ENCODE data around the gene ARRB1. TPM values are rescaled to one million over a fixed set of nuclear protein-coding genes. Genes with fewer than 3 reads are reported as not detected.
A peak's percentile ranks its signal among the peaks of the same experiment; 100 is the strongest.

Gene ARRB1
- total RNA-seq, 4 donors from 2014 or later: 26.3 to 104 (median 29.3) TPM

DNA sequence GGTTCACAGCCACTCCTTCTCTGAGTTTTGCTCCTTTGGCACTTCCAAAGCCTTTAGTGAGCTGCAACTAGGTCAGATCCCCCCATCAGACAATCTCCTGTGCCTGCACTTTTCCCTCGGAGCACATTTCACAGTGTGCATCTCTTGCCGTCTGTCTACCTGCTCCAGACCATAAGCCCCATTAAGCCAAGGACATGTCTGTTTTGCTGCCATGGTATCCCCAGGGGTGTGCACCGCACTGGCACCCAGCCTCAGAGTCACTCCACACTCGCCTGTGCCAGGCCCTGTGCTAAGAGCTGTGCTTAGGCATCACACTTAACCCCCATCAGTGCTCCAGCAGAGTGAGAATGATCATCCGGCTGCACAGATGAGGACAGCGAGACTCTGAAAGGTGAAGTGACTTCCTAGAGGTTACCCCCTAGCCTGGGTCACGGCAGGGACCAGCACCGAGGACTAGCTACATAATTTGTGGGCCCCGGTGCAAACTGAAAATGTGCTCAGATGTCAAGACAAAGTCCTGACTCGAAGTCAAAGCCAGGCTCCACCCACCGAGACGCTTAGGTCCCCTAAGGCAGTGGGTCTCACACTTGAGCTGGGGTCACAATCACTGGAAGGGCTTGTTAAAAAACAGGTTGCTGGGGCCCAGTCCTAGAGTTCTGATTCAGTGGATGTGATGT lies 33.9 kb downstream of the ARRB1 start:
- intact Hi-C loops (cut with DNase I; ENCODE audit: low total_unique reads): no loop called here

GRCh38 chr11:75315439-75315805 lies 36.0 kb downstream of the ARRB1 start:
- TF ChIP-seq POLR2A (IDR thresholded peaks at IDR 0.05): no peak
- TF ChIP-seq CTCF (IDR thresholded peaks at IDR 0.05): no peak
- 75 to 79% methylated on average over 6 of the region's 6 CpGs for WGBS, 2 donors
- intact Hi-C loops (cut with DNase I; ENCODE audit: low total_unique reads): no loop called here
- no peak for DNase-seq (ENCODE audit: low spot score in 2 of 2)
- no peak overlapping the region for H3K4me3 ChIP-seq (ENCODE audit: low read depth, poor library complexity, severe bottlenecking)

More for the DNA sequence above, 33.9 kb downstream of the ARRB1 start:
- TF ChIP-seq CTCF (IDR thresholded peaks at IDR 0.05) (no peak), POLR2A (IDR thresholded peaks at IDR 0.05) (no peak)
- H3K4me3 ChIP-seq (ENCODE audit: low read depth, poor library complexity, severe bottlenecking): no peak overlapping the region
- DNase-seq (ENCODE audit: low spot score in 2 of 2): no peak
- WGBS, 2 donors: 59% methylated on average over 12 of the region's 12 CpGs

- H3K4me3 ChIP-seq (ENCODE audit: low read depth, poor library complexity, severe bottlenecking): no peak overlapping the region
- intact Hi-C loops (cut with DNase I; ENCODE audit: low total_unique reads): no loop called here
- TF ChIP-seq POLR2A (IDR thresholded peaks at IDR 0.05): no peak
- no peak for TF ChIP-seq CTCF (IDR thresholded peaks at IDR 0.05)
- WGBS, 2 donors: 86 to 92% methylated on average over 16 of the region's 16 CpGs
- DNase-seq (ENCODE audit: low spot score in 2 of 2): no peak
Measured at GRCh38 chr11:75314771-75315438, 36.6 kb downstream of the ARRB1 start.

GRCh38 chr11:75313513-75314272 lies 37.8 kb downstream of the ARRB1 start:
- intact Hi-C loops (cut with DNase I; ENCODE audit: low total_unique reads): no loop called here
- 51 to 63% methylated on average over 8 of the region's 8 CpGs for WGBS, 2 donors
- DNase-seq (ENCODE audit: low spot score in 2 of 2): peak in 1 of 2 donors; percentile 58

DNA sequence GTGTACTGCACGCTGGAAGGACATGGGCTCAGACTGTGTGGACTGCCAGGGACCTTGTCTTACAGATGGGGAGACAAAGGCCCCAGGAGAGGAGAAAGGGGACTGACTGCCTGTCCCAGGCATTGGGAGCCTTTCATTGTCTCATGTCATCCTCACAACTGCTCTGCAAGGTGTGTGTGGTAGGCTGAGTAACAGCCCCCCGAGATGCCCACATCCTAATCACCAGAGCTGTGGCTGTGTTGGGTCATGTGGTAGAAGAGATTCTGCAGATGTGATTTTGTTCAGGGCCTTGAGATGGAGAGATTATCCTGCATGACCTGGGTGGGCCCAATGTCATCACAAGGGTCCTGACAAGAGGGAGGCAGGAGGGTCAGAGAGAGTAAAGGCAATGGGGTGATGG lies 39.1 kb downstream of the ARRB1 start:
- intact Hi-C loops (cut with DNase I; ENCODE audit: low total_unique reads): no loop called here
- WGBS, 2 donors: 72 to 78% methylated on average over 2 of the region's 2 CpGs
- TF ChIP-seq CTCF (IDR thresholded peaks at IDR 0.05) (no peak), POLR2A (IDR thresholded peaks at IDR 0.05) (no peak)
- no peak overlapping the region for H3K4me3 ChIP-seq (ENCODE audit: low read depth, poor library complexity, severe bottlenecking)
- no peak for DNase-seq (ENCODE audit: low spot score in 2 of 2)

More at GRCh38 chr11:75313513-75314272, 37.8 kb downstream of the ARRB1 start:
- no peak overlapping the region for H3K4me3 ChIP-seq (ENCODE audit: low read depth, poor library complexity, severe bottlenecking)
- TF ChIP-seq POLR2A (IDR thresholded peaks at IDR 0.05) (no peak), CTCF (IDR thresholded peaks at IDR 0.05) (no peak)
